Brain microvascular endothelial cell (primary cell): ENCODE data around the gene STAT5B.

ENCODE experiments used
- DNase-seq: peaks from one replicate; pipeline ENCODE4 v3.0.0-alpha.2; 2020
- H3K27ac ChIP-seq: fragments of 250-450 bp; sonication (Bioruptor Pico); 2 replicates; pipeline ENCODE4 v1.5.1; 2020; ENCODE audit warnings: mild to moderate bottlenecking, moderate library complexity
- H3K27me3 ChIP-seq: fragments of 250-450 bp; sonication (Bioruptor Pico); replicated peaks from 2 replicates; pipeline ENCODE4 v1.5.1; 2020; ENCODE audit warnings: mild to moderate bottlenecking
- H3K36me3 ChIP-seq: fragments of 250-450 bp; sonication (Bioruptor Pico); replicated peaks from 2 replicates; pipeline ENCODE4 v1.5.1; 2020; ENCODE audit warnings: mild to moderate bottlenecking
- H3K4me3 ChIP-seq: 2 replicates; pipeline ENCODE4 v1.5.1; 2011; ENCODE audit warnings: low read depth, mild to moderate bottlenecking, control low read depth, low read length, moderate library complexity
- in situ Hi-C: cut with HindIII; loops from 2 replicates; pipeline ENCODE4 v1.10.0; 2017; ENCODE audit warnings: low sequenced_read_pairs, low pct_ligation_motif_present
- TF ChIP-seq, protein P1 (sequence below): IDR thresholded peaks from 2 replicates; pipeline ENCODE4 v1.5.1; 2011; ENCODE audit warnings: low read depth, mild to moderate bottlenecking, moderate library complexity, low read length, control low read depth, inconsistent platforms; ENCODE audit errors: missing control alignments

STAT5B gene

DNA sequence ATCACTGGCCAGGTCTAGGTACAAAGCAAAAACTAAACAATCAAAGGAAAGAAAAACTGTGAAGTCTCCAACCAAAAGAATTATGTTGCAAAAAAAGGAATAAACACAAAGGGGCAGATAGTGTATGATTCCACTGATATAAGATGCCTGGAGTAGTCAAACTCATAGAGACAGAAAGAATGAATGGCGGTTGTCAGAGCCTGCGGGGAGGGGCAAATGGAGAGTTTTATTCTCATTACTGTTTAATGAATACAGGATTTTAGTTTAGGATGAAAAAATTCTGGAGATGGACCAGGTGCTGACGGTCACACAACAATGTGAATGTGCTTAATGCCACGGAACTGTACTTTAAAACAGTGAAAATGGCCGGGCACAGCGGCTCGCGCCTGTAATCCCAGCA is 20.7 kb downstream of the STAT5B start:
- in situ Hi-C loops, result no loop called here
- TF ChIP-seq, protein P1, sequence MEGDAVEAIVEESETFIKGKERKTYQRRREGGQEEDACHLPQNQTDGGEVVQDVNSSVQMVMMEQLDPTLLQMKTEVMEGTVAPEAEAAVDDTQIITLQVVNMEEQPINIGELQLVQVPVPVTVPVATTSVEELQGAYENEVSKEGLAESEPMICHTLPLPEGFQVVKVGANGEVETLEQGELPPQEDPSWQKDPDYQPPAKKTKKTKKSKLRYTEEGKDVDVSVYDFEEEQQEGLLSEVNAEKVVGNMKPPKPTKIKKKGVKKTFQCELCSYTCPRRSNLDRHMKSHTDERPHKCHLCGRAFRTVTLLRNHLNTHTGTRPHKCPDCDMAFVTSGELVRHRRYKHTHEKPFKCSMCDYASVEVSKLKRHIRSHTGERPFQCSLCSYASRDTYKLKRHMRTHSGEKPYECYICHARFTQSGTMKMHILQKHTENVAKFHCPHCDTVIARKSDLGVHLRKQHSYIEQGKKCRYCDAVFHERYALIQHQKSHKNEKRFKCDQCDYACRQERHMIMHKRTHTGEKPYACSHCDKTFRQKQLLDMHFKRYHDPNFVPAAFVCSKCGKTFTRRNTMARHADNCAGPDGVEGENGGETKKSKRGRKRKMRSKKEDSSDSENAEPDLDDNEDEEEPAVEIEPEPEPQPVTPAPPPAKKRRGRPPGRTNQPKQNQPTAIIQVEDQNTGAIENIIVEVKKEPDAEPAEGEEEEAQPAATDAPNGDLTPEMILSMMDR, result no peak

DNA sequence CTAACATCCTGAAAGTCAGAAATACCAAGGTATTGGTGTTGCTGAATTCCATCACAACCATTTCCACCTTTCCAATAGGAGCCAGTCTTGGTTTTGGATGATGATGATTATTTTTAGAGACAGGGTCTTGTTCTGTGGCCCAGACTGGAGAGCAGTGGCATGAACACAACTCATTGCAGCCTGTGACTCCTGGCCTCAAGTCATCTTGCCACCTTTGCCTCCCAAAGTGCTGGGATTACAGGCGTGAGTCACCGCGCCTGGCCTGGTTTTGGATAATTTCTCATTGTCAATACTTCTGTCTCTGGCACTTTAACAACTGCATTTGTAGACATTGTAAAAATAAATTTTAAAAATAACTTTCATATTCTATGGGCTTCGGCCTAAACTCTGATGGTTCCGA is 22.6 kb downstream of the STAT5B start:
- Histone ChIP-seq H3K36me3 (no peaks in the 10 kb centered on the region), H3K27me3 (no peaks in the 10 kb centered on the region), H3K27ac (no peak overlapping the region), H3K4me3 (no peak overlapping the region)
- TF ChIP-seq, protein P1, result no peak
- in situ Hi-C loops, result no loop called here
- DNase-seq, result no peak

More for the DNA sequence above, 20.7 kb downstream of the STAT5B start:
- no peak overlapping the region for H3K27ac ChIP-seq
- DNase-seq, result no peak
- no peaks in the 10 kb centered on the region for H3K27me3 ChIP-seq
- no peaks in the 10 kb centered on the region for H3K36me3 ChIP-seq
- H3K4me3 ChIP-seq, result no peak overlapping the region

DNA sequence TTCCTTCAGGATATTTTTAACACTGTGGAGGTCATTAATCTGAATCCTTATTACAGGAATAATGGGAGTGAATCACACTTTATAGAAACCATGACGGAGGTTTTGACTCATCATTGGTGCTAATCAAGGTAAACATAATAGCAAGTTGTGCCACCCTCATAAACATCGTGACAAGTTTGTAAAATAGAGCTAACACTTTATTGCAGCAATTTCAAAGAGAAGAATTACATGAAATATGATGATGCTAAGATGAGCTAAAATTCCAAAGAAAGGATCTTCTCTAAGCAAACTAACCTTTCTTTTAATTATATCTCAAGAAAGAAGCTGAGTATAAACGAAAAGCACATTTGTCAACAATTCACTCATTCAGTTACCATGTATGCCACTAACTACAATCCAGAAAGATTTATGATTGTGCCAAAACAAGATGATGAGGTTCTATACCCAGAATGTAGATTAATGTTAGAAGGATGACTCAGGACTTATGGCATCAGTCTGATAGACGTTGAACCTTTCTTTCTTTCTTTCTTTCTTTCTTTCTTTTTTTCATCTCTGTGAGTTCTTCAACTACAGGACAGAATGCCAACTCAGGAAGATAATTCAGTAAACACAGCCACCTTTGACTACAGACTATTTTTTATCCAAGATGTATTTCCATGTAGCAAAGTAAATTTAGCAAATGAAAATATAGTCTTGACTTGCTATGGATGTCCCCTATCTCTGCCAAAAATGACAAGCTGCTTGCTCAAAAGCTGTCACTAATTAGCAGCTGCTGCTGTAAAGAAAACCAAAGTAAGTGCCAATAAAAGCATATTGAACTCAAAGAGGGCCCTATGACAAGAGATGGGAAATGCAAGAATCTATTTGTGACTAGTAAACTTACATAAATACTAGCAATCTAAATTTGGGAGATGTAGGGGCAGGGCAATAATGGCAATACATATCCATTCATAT is 23.3 kb downstream of the STAT5B start:
- in situ Hi-C loops, result no loop called here
- no peak for DNase-seq
- Histone ChIP-seq H3K36me3 (no peaks in the 10 kb centered on the region), H3K27ac (peak overlapping the region; percentile 17), H3K4me3 (no peak overlapping the region), H3K27me3 (no peaks in the 10 kb centered on the region)
- TF ChIP-seq, protein P1, result no peak

DNA sequence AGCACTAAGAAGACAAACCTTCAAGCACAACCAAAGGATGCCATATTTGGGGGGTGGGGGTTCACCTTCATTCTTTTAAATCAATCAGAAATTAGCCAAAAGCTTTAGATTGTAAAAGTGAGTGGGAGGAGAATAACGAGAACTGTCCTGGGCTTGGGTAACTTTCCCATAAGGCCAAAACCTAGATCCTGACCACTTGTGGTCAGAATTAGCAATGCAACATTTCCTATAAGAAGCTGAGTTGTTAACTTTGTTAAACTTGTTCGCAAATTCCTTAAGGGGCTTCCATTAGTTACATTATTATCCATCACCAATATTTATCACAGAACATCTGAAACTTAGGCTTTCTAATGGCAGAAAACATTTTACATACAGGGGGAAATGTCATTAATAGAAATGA is 25.1 kb downstream of the STAT5B start:
- Histone ChIP-seq H3K4me3 (no peak overlapping the region), H3K27me3 (no peaks in the 10 kb centered on the region), H3K36me3 (no peaks in the 10 kb centered on the region), H3K27ac (no peak overlapping the region)
- in situ Hi-C loops, result no loop called here
- DNase-seq, result no peak
- TF ChIP-seq, protein P1, result peak; percentile 53

DNA sequence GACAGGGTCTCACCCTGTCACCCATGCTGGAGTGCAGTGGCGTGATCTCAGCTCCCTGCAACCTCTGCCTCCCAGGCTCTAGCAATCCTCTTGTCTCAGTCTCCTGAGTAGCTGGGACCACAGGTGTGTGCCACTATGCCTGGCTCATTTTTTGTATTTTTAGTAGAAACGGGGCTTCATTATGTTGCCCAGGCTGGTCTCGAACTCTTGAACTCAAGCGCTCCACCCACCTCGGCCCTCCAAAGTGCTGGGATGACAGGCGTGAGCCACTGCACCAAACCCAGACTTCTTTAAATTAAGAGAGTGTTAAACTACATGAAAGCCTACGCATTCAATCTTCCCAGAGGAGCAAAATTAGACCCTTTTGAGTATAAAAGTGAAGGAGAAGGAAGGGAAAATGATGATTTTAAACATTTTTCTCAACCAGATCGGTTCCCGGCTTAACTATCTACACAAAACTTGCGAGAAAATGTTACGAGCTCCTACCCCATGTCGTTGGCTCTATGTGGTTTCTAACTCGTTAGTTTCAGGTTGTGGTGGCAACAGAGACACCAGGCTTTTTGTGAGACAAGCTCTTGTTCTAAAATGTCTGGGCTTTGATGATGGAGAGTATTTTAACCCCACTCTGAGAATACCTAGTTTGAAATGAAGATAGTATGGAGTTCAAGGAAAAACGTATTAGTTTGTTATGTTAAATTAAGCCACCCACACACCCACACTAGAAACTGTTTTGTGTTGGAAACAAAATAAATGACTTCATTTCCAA is 26.3 kb downstream of the STAT5B start:
- in situ Hi-C loops, result no loop called here
- H3K27me3 ChIP-seq, result no peaks in the 10 kb centered on the region
- TF ChIP-seq, protein P1, result no peak
- DNase-seq, result no peak
- no peak overlapping the region for H3K4me3 ChIP-seq
- no peaks in the 10 kb centered on the region for H3K36me3 ChIP-seq
- H3K27ac ChIP-seq, result no peak overlapping the region
